ENCODE measurements around the gene KITLG.
"Not testable (repeated sequence)": the region's sequence is repeated elsewhere in the genome, so short reads cannot be mapped to it uniquely, and the experiment has no call there.

Gene KITLG

GRCh38 chr12:88580051-88580871 is at the start of gene KITLG:
Gene KITLG, minus strand, starts transcription at chr12:88580471. Its CDS starts 193 bp downstream, at chr12:88580278.
- DNase-seq (ENCODE audit: low read depth in 2 of 3, low spot score in 1 of 3) = peak in 1 of 3 donors; percentile 26

- no peak for DNase-seq (ENCODE audit: low read depth in 2 of 3, low spot score in 1 of 3)
Measured at GRCh38 chr12:88628856-88629509, 48.7 kb upstream of the KITLG start.

GRCh38 chr12:88628035-88628434 is 47.8 kb upstream of the KITLG start:
- DNase-seq (ENCODE audit: low read depth in 2 of 3, low spot score in 1 of 3) = not testable (repeated sequence)

- DNase-seq (ENCODE audit: low read depth in 2 of 3, low spot score in 1 of 3) = no peak
Measured at GRCh38 chr12:88627501-88627900, 47.2 kb upstream of the KITLG start.

GRCh38 chr12:88625356-88625755 is 45.1 kb upstream of the KITLG start:
- no peak for DNase-seq (ENCODE audit: low read depth in 2 of 3, low spot score in 1 of 3)

GRCh38 chr12:88624911-88625310 is 44.6 kb upstream of the KITLG start:
- DNase-seq (ENCODE audit: low read depth in 2 of 3, low spot score in 1 of 3) = no peak

- DNase-seq (ENCODE audit: low read depth in 2 of 3, low spot score in 1 of 3) = no peak
Measured at GRCh38 chr12:88623777-88624548, 43.7 kb upstream of the KITLG start.

GRCh38 chr12:88617352-88617751 is 37.1 kb upstream of the KITLG start:
- DNase-seq (ENCODE audit: low read depth in 2 of 3, low spot score in 1 of 3) = no peak

- DNase-seq (ENCODE audit: low read depth in 2 of 3, low spot score in 1 of 3) = no peak
Measured at GRCh38 chr12:88615490-88615889, 35.2 kb upstream of the KITLG start.

GRCh38 chr12:88604646-88605045 is 24.4 kb upstream of the KITLG start:
- DNase-seq (ENCODE audit: low read depth in 2 of 3, low spot score in 1 of 3) = no peak

- no peak for DNase-seq (ENCODE audit: low read depth in 2 of 3, low spot score in 1 of 3)
Measured at GRCh38 chr12:88600272-88600671, 20.0 kb upstream of the KITLG start.

- DNase-seq (ENCODE audit: low read depth in 2 of 3, low spot score in 1 of 3) = no peak
Measured at GRCh38 chr12:88597365-88597764, 17.1 kb upstream of the KITLG start.

- no peak for DNase-seq (ENCODE audit: low read depth in 2 of 3, low spot score in 1 of 3)
Measured at GRCh38 chr12:88595697-88596096, 15.4 kb upstream of the KITLG start.

- DNase-seq (ENCODE audit: low read depth in 2 of 3, low spot score in 1 of 3) = no peak
Measured at GRCh38 chr12:88594780-88595179, 14.5 kb upstream of the KITLG start.

- DNase-seq (ENCODE audit: low read depth in 2 of 3, low spot score in 1 of 3) = no peak
Measured at GRCh38 chr12:88591343-88591742, 11.1 kb upstream of the KITLG start.

- DNase-seq (ENCODE audit: low read depth in 2 of 3, low spot score in 1 of 3) = no peak
Measured at GRCh38 chr12:88590851-88591250, 10.6 kb upstream of the KITLG start.

- DNase-seq (ENCODE audit: low read depth in 2 of 3, low spot score in 1 of 3) = no peak
Measured at GRCh38 chr12:88585077-88585476, 4.8 kb upstream of the KITLG start.

GRCh38 chr12:88579601-88580050 is 645 bp downstream of the KITLG start:
- DNase-seq (ENCODE audit: low read depth in 2 of 3, low spot score in 1 of 3) = no peak

GRCh38 chr12:88579161-88579517 is 1.1 kb downstream of the KITLG start:
- no peak for DNase-seq (ENCODE audit: low read depth in 2 of 3, low spot score in 1 of 3)

GRCh38 chr12:88578276-88579160 is 1.8 kb downstream of the KITLG start:
- DNase-seq (ENCODE audit: low read depth in 2 of 3, low spot score in 1 of 3) = no peak

GRCh38 chr12:88577537-88577936 is 2.7 kb downstream of the KITLG start:
- no peak for DNase-seq (ENCODE audit: low read depth in 2 of 3, low spot score in 1 of 3)

Measured in stimulated activated CD4-positive, alpha-beta T cell treated with anti-CD3 and anti-CD28 coated beads, Interleukin-12 subunit alpha, Interleukin-12 subunit beta, amount 100 ng/mL, for 48 hours (primary cell).